PC-3 (cell line): ENCODE results near the gene ARL5A. TPM values are rescaled to one million over a fixed set of nuclear protein-coding genes. Genes with fewer than 3 reads are reported as not detected.

ENCODE experiments used
- ATAC-seq: fragments of 200-7000 bp; cut with Tn5 transposase; 2 replicates; pipeline ENCODE4 v1.9.1; 2020; ENCODE audit warnings: mild to moderate bottlenecking, moderate library complexity
- BruUV-seq: library from RNA; stranded (reverse); fragments of 400-500 nt; replicated peaks from 2 replicates; lab custom pipeline; 2021; lab: Mats Ljungman, UMichigan
- CTCF ChIA-PET: fragments of 300-600 bp; sonication (Branson Sonifier 250); formaldehyde crosslinking; loops from one replicate; lab custom pipeline; 2022; ENCODE audit warnings: antibody characterized with exemption; lab: Charles Lee
- POLR2A ChIA-PET: fragments of 300-600 bp; sonication (Branson Sonifier 250); formaldehyde crosslinking; loops from one replicate; lab custom pipeline; 2022; ENCODE audit warnings: antibody characterized with exemption; ENCODE audit not compliant: unreplicated experiment; lab: Charles Lee
- DNase-seq: peaks from one replicate; pipeline ENCODE4 v3.0.0-alpha.2; 2015
- H2AFZ ChIP-seq: fragments of 300-600 bp; sonication (generic); 2 replicates; pipeline ENCODE4 v1.6.0; 2016; ENCODE audit warnings: antibody characterized with exemption, low read length
- H3F3A ChIP-seq: fragments of 300-600 bp; sonication (generic); one replicate; pipeline ENCODE4 v1.6.0; 2017; ENCODE audit warnings: antibody characterized with exemption, low read length, control low read depth, mild to moderate bottlenecking; ENCODE audit not compliant: unreplicated experiment
- H3K27ac ChIP-seq: fragments of 300-600 bp; sonication (generic); 2 replicates; pipeline ENCODE4 v1.5.1; 2016; ENCODE audit warnings: mild to moderate bottlenecking, low read length
- H3K27me3 ChIP-seq: fragments of 300-600 bp; sonication (generic); 2 replicates; pipeline ENCODE4 v1.6.1; 2016; ENCODE audit warnings: low read length, mixed read lengths
- H3K36me3 ChIP-seq: fragments of 300-600 bp; sonication (generic); 2 replicates; pipeline ENCODE4 v1.6.1; 2016; ENCODE audit warnings: low read depth, mixed run types, low read length, mixed read lengths
- H3K4me1 ChIP-seq: fragments of 300-600 bp; sonication (generic); 2 replicates; pipeline ENCODE4 v1.5.1; 2016; ENCODE audit warnings: low read length; ENCODE audit not compliant: insufficient read depth
- H3K4me2 ChIP-seq: fragments of 300-600 bp; sonication (generic); 2 replicates; pipeline ENCODE4 v1.6.0; 2016; ENCODE audit warnings: low read length
- H3K4me3 ChIP-seq: fragments of 300-600 bp; sonication (generic); 2 replicates; pipeline ENCODE4 v1.5.1; 2016; ENCODE audit warnings: mild to moderate bottlenecking, low read length, mixed read lengths
- H3K79me2 ChIP-seq: fragments of 300-600 bp; sonication (generic); 2 replicates; pipeline ENCODE4 v1.6.1; 2017; ENCODE audit warnings: low read length, mixed read lengths
- H3K9ac ChIP-seq: fragments of 300-600 bp; sonication (generic); 2 replicates; pipeline ENCODE4 v1.6.0; 2016; ENCODE audit warnings: mild to moderate bottlenecking, low read length
- H3K9me2 ChIP-seq: fragments of 300-600 bp; sonication (generic); replicated peaks from 2 replicates; pipeline ENCODE4 v1.6.1; 2016; ENCODE audit warnings: mixed run types, low read length, mixed read lengths
- H3K9me3 ChIP-seq: fragments of 300-600 bp; sonication (generic); 2 replicates; pipeline ENCODE4 v1.6.1; 2016; ENCODE audit warnings: low read length, mixed read lengths
- H4K20me1 ChIP-seq: fragments of 300-600 bp; sonication (generic); 2 replicates; pipeline ENCODE4 v1.6.1; 2016; ENCODE audit warnings: low read length, mixed read lengths
- EZH2 ChIP-seq: fragments of 300-600 bp; sonication (generic); IDR thresholded peaks from one replicate; pipeline ENCODE4 v1.6.1; 2017; ENCODE audit warnings: antibody characterized with exemption, mild to moderate bottlenecking, low read length; ENCODE audit not compliant: unreplicated experiment
- EZH2phosphoT487 ChIP-seq: fragments of 300-600 bp; sonication (generic); IDR thresholded peaks from 2 replicates; pipeline ENCODE4 v1.6.1; 2018; ENCODE audit warnings: mild to moderate bottlenecking, antibody characterized with exemption, low read length, borderline replicate concordance
- intact Hi-C: fragments of 100-400 bp; cut with micrococcal nuclease; formaldehyde crosslinking; loops from 2 replicates; pipeline ENCODE4 v1.9.0; 2023
- total RNA-seq: library from RNA; depleted of rRNA; stranded (reverse); fragments of >200 nt; gene quantifications from 2 replicates; pipeline ENCODE4 v1.2.3, GENCODE V29; 2014
- TF ChIP-seq, protein P1 (sequence below): fragments of 300-600 bp; sonication (generic); conservative IDR thresholded peaks from 2 replicates; pipeline ENCODE4 v1.5.1; 2017; ENCODE audit warnings: antibody characterized with exemption, low read depth, mild to moderate bottlenecking, low read length

ARL5A gene
- total RNA-seq, 1 experiment from 2014 or later = 45.6 TPM

DNA sequence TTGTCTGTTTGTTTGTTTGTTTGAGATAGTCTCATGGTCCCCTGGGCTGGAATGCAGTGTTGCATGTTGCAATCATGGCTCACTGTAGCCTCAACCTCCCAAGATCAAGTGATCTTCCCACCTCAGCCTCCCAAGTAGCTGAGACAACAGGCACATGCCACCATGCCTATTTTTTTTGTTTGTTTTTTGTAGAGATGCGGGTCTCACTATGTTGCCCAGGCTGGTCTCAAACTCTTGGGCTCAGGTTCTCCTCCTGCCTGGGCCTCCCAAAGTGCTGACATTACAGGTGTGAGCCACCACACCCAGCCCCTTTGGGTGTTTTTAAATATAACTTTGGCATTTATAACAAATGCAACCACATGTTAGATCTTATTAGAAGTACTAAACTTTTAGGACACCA, 37.5 kb downstream of the ARL5A start:
- Histone ChIP-seq H3K27me3 (no peaks in the 10 kb centered on the region), H3K9me3 (no peaks in the 10 kb centered on the region), H2AFZ (no peak overlapping the region), H4K20me1 (no peaks in the 10 kb centered on the region), H3K36me3 (no peaks in the 10 kb centered on the region), H3K4me3 (no peak overlapping the region), H3K9me2 (no peaks in the 10 kb centered on the region), H3F3A (no peaks in the 10 kb centered on the region), H3K4me2 (no peak overlapping the region), H3K79me2 (no peaks in the 10 kb centered on the region), H3K4me1 (no peaks in the 10 kb centered on the region), H3K27ac (no peak overlapping the region), H3K9ac (no peak overlapping the region)
- POLR2A ChIA-PET = no interaction called here
- TF ChIP-seq EZH2phosphoT487 (no peak), EZH2 (no peak)
- TF ChIP-seq, protein P1, sequence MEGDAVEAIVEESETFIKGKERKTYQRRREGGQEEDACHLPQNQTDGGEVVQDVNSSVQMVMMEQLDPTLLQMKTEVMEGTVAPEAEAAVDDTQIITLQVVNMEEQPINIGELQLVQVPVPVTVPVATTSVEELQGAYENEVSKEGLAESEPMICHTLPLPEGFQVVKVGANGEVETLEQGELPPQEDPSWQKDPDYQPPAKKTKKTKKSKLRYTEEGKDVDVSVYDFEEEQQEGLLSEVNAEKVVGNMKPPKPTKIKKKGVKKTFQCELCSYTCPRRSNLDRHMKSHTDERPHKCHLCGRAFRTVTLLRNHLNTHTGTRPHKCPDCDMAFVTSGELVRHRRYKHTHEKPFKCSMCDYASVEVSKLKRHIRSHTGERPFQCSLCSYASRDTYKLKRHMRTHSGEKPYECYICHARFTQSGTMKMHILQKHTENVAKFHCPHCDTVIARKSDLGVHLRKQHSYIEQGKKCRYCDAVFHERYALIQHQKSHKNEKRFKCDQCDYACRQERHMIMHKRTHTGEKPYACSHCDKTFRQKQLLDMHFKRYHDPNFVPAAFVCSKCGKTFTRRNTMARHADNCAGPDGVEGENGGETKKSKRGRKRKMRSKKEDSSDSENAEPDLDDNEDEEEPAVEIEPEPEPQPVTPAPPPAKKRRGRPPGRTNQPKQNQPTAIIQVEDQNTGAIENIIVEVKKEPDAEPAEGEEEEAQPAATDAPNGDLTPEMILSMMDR = no peak
- ATAC-seq (no peak), DNase-seq (no peak)
- intact Hi-C loops = no loop called here
- CTCF ChIA-PET = no interaction called here
- no TSS peak for BruUV-seq

DNA sequence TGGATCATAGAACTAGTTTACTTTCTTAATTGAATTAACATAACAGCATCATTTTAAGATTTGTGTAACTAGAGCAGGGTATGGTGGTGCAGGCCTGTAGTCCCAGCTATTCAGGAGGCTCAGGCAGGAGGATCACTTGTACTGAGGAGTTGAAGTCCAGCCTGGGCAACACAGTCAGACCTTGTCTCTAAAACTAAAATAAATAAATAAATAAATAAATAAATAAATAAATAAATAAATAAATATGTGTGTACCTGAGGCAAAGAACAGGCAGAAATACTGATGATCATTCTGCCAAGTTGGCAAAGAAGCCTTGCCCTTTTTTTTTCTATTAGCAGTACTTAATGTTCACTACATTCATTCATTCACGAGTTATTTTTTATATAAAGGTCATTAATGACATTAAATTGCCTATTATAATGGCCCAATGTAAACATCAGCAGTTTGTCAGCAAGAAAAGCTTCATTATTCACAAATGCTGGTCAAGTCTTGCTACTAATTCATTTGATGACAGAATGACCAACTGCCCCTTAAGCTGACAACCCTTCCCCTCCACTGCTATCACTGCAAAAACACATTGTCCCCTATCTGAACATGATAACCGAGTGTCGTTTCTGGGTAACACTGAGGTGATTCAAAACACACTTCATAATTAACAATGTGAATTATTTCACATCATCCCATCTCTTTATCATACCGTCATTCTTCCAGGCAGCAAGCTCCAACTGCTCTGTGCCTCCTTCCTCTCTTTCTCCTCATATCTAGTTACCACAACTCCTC, 39.0 kb downstream of the ARL5A start:
- TF ChIP-seq EZH2phosphoT487 (no peak), EZH2 (no peak)
- TF ChIP-seq, protein P1 = no peak
- Histone ChIP-seq H3K4me3 (no peak overlapping the region), H3K4me1 (no peaks in the 10 kb centered on the region), H3K9me3 (no peaks in the 10 kb centered on the region), H3K27me3 (no peaks in the 10 kb centered on the region), H2AFZ (no peak overlapping the region), H3K4me2 (no peak overlapping the region), H4K20me1 (no peaks in the 10 kb centered on the region), H3K36me3 (no peaks in the 10 kb centered on the region), H3K27ac (no peak overlapping the region), H3F3A (no peaks in the 10 kb centered on the region), H3K9me2 (no peaks in the 10 kb centered on the region), H3K79me2 (no peaks in the 10 kb centered on the region), H3K9ac (no peak overlapping the region)
- BruUV-seq = no TSS peak
- CTCF ChIA-PET = no interaction called here
- intact Hi-C loops = no loop called here
- DNase-seq = no peak
- ATAC-seq = no peak
- POLR2A ChIA-PET = no interaction called here

DNA sequence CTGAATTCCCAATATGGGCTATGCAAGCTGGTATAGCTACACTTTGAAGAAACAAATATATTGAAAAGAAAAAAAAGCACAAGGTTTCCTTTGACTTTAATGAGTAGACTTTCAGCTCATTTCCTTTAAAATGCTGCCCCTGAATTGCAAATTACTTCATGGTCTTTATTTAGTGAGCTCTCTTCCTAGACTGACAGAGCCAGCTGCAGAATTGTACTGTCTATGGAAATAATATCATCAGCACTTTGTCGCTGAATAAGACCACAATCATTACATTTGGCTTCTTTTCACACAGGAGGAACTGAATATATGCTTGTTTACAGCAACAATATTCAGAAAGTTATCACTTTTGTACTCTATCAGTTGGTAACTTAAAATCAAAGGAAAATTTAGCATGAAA, 41.7 kb downstream of the ARL5A start:
- intact Hi-C loops = no loop called here
- Histone ChIP-seq H3K9me2 (no peaks in the 10 kb centered on the region), H3F3A (no peaks in the 10 kb centered on the region), H3K36me3 (peaks cover under 1% of the 10 kb centered on the region; the same call in 1 of the 2 replicates), H3K27me3 (no peaks in the 10 kb centered on the region), H4K20me1 (no peaks in the 10 kb centered on the region), H3K27ac (no peak overlapping the region), H3K4me2 (no peak overlapping the region), H3K9me3 (no peaks in the 10 kb centered on the region), H3K4me3 (no peak overlapping the region), H3K9ac (no peak overlapping the region), H3K4me1 (no peaks in the 10 kb centered on the region), H3K79me2 (no peaks in the 10 kb centered on the region), H2AFZ (no peak overlapping the region)
- no TSS peak for BruUV-seq
- ATAC-seq = no peak
- CTCF ChIA-PET = no interaction called here
- no peak for DNase-seq
- POLR2A ChIA-PET = no interaction called here
- TF ChIP-seq EZH2phosphoT487 (no peak), EZH2 (no peak)
- TF ChIP-seq, protein P1 = no peak
